Measurements from ENCODE around the gene P2RX4. TPM values are rescaled to one million over a fixed set of nuclear protein-coding genes. Genes with fewer than 3 reads are reported as not detected.

P2RX4 gene
- total RNA-seq, 1 experiment from 2014 or later, result 17.1 TPM

GRCh38 chr12:121187501-121187900, 22.4 kb upstream of the P2RX4 start:
- ATAC-seq, result no peak
- no peaks in the 10 kb centered on the region for H3K9me2 ChIP-seq (ENCODE audit: insufficient read depth)
- CTCF ChIA-PET, result no interaction called here
- no peak for DNase-seq (ENCODE audit: low read depth, low spot score)
- no peaks in the 10 kb centered on the region for H3K36me3 ChIP-seq (ENCODE audit: control insufficient read depth in 1 of 2, insufficient read depth in 2 of 2, low read length in 2 of 2)
- no peaks in the 10 kb centered on the region for H3K27me3 ChIP-seq (ENCODE audit: insufficient read depth, low read length)
- intact Hi-C loops (cut with micrococcal nuclease), result no loop called here
- TF ChIP-seq ATF3 (IDR thresholded peaks at IDR 0.05) (no peak), EZH2 (IDR thresholded peaks at IDR 0.05) (no peak), TCF7L2 (IDR thresholded peaks at IDR 0.05; ENCODE audit: borderline replicate concordance, extremely low read depth, insufficient read depth, insufficient read length) (no peak), JUND (IDR thresholded peaks at IDR 0.05) (no peak), MAX (IDR thresholded peaks at IDR 0.05) (no peak), SRF (IDR thresholded peaks at IDR 0.05; ENCODE audit: low read depth) (no peak), POLR2A (IDR thresholded peaks at IDR 0.05; ENCODE audit: borderline replicate concordance, extremely low read depth, insufficient read depth, insufficient read length) (no peak), ZNF274 (IDR thresholded peaks at IDR 0.05; ENCODE audit: low read depth, low read length) (no peak), CTCF (IDR thresholded peaks at IDR 0.05 in 2 of 3, conservative IDR thresholded peaks at IDR 0.05 in 1 of 3; ENCODE audit: borderline replicate concordance in 1 of 3, insufficient read depth in 1 of 3, low read depth in 2 of 3, low read length in 2 of 3) (no peak)
- H4K20me1 ChIP-seq (ENCODE audit: insufficient read depth), result no peaks in the 10 kb centered on the region
- H3K27ac ChIP-seq (ENCODE audit: low read depth, low read length), result no peak overlapping the region
- H3K79me2 ChIP-seq (ENCODE audit: insufficient read depth, low read length), result no peaks in the 10 kb centered on the region
- H3K4me2 ChIP-seq (ENCODE audit: low read length), result no peak overlapping the region
- no peaks in the 10 kb centered on the region for H3K9me3 ChIP-seq (ENCODE audit: control insufficient read depth in 1 of 2, insufficient read depth in 1 of 2, low read depth in 1 of 2, low read length in 2 of 2)
- RAD21 ChIA-PET (ENCODE audit: low non-redundant PET in 1 of 2, low total read pairs in 2 of 2, uncharacterized antibody in 2 of 2, unreplicated experiment in 2 of 2), result no interaction called here
- no peak overlapping the region for H3K9ac ChIP-seq (ENCODE audit: low read length)
- BruUV-seq (replicated peaks), result no TSS peak
- H3K4me3 ChIP-seq (replicated peaks in 1 of 2; ENCODE audit: low read depth in 1 of 2, low read length in 2 of 2), result no peak overlapping the region
- no peak overlapping the region for H2AFZ ChIP-seq (ENCODE audit: low read depth, low read length, poor library complexity, severe bottlenecking)
- H3K4me1 ChIP-seq (ENCODE audit: control insufficient read depth in 1 of 2, insufficient read depth in 2 of 2, low read length in 2 of 2), result peaks cover 0 to 2% of the 10 kb centered on the region in 2 experiments; a peak in 1 of 4 replicates
- POLR2A ChIA-PET, result interaction anchor here (0.6 kb wide), 1 partner anchor 165 kb away, joined by 4 read pairs; the partner anchor contains the start of gene ANAPC5

Measured in HCT116 (cell line).